ENCODE data around the gene NANP.
A peak's percentile ranks its signal among the peaks of the same experiment; 100 is the strongest.
"Not testable (repeated sequence)": the region's sequence is repeated elsewhere in the genome, so short reads cannot be mapped to it uniquely, and the experiment has no call there.

NANP gene

DNA sequence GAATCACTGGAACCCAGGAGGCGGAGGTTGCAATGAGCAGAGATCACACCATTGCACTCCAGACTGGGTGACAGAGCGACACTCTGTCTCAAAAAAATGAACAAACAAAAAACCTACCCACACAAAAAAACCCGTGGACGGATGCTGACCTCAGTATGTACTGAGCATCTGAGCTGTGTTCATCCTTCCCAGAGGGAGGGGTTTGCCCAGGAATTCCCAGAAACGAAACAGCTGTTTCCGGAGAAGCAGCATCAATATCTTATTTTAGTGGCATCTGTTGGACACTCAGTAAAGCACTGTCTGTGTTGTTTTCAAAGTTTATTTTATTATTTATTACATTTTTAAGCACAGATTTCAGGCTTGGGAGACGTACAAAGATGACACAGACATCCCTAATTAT lies 18.7 kb downstream of the NANP start:
- no peak for ATAC-seq

DNA sequence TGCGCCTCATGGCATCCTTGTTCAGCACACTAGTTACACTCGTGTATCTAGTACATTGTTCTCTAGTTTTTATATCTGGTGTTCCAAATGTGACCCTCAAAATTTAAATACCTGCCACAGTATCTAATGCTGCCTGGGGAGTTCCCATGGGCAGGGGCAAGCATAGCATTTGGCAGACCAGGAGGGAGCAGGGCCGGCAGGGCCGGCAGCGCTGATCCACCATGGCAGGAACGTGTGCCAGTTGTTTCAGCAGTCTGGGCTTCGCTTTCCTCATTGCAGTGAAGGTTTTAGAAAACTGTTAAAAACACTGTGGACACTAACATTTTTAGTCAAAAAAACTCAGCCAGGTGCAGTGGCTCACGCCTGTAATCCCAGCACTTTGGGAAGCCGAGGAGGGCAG lies 19.2 kb downstream of the NANP start:
- no peak for ATAC-seq

DNA sequence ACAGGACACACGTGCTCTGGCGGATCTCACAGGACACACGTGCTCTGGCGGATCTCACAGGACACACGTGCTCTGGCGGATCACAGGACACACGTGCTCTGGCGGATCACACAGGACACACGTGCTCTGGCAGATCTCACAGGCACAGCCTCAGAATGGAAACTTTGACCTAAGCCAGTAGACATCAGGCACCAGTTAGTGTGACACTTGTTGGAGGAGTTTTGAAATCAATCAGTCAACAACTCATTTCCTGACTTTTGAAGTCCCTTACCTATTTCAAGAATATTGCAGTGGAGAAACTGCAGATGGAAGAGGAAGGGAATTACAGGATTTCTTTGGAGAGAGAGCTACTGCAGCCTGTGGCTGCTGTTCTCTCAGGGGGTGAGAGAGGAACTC lies 20.9 kb downstream of the NANP start:
- peak; percentile 44 to 78 for ATAC-seq

DNA sequence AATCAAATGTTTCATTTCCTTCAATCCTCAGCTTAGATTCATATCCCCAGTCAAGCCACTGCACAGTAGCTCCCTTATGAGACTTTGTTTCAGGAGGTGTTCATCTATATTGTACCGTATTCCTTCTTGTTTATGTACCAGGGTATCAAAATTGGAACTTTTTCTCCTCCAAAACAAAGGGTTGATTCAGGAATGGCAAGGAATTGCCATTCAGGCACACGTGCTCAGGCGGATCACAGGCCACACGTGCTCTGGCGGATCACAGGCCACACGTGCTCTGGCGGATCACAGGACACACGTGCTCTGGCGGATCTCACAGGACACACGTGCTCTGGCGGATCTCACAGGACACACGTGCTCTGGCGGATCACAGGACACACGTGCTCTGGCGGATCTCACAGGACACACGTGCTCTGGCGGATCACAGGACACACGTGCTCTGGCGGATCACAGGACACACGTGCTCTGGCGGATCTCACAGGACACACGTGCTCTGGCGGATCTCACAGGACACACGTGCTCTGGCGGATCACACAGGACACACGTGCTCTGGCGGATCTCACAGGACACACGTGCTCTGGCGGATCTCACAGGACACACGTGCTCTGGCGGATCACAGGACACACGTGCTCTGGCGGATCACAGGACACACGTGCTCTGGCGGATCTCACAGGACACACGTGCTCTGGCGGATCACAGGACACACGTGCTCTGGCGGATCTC lies 21.5 kb downstream of the NANP start:
- ATAC-seq: not testable (repeated sequence)

DNA sequence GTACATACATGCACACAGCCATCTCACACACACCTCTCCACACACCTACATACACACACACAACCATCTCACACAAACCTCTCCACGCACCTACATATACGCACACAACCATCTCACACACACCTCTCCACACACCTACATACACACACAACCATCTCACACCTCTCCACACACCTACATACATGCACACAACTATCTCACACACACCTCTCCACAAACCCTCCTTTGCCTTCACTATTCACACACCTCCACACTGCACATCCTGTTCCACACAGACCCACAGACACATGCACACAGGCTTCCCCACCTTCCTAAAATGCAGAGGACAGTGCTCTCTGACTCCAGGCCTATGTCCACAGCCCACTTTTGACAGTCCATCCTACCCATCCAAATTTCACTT lies 22.2 kb downstream of the NANP start:
- no peak for ATAC-seq

DNA sequence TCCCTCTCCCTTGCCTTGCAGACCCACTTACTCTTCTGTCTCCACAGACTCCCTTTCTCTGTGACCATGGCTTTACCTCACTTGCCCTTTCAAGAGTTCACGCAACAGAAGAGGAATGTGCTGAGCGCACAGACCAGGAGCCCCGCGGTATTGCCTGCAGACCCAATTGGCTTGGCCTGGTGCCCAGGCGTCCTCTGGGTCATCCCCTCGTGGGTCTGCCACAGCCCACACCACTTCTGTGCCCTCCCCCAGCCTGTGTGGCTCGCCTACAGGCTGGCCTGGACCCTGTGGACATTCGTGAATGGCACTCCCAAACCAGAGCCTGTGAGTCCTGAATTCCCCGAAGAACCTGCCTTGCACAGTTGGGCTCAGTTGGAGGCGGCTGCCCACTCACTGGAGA lies 23.2 kb downstream of the NANP start:
- no peak for ATAC-seq

DNA sequence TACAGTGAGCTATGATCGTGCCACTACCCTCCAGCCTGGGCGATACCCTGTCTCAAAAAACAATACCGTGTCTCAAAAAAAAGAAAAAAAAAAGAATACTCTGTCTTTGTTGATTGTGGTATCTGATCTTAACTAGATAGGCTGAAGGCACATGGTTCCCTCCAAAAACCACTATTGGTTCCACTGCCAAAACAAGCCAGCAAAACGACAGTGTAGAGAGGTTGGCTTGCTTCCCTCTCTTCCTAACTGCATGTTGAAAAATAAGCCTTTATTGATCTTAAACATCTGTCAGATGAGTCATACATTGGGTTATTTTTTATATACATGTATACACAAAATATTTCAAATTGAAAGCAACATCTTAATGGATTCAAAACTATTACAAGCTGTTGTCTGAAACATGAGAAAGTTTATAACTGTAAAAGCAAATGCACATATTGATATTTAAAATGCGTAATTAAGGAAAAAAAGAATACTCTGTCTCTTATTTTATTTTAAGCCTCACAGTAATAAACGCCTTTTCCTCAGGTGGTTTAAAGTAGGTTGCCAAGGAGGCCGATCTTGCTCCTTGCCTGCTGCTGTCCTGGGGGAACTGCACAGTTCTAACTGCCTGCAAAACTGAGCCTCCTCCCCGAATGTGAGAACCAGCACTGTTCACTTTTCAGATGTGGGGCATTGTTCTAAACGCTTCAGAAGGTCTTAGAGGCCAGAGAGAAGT lies 31.5 kb downstream of the NANP start:
- no peak for ATAC-seq

DNA sequence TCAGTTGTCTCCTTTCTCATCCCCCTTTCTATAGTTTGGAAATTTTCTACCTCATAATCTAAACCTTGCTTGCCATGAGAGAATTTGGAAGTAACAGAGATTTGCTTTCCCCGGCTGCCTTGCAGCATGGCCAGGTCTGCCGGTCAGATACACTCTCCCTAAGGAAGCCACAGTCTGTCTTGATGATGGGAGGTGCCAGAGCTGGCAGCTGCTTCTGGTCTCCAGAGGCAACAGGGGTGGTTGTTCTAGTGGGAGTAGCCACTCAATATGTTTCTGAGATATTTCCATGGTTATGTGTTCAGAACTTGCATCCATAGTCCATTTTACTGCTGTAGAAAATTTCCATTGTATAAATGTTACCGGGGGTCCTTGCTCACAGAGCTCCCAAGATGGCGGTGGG lies 33.0 kb downstream of the NANP start:
- not testable (repeated sequence) for ATAC-seq

DNA sequence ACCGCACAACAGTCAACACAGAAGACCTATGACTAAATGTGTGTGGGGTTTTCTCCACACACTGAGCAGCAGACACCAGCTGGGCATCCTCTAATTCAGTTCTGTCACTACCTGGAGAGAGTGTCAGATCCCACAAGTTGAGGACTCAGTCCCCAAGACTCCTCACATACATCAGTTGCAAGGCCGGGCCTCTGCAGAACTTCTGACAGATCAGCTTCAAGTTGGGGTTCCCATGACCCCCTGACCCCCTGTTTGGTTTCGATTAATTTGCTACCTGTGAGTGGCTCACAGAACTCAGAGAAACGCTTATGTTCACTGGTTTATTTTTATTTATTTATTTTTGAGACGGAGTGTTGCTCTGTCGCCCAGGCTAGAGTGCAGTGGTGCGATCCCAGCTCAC lies 35.3 kb downstream of the NANP start:
- ATAC-seq: no peak

DNA sequence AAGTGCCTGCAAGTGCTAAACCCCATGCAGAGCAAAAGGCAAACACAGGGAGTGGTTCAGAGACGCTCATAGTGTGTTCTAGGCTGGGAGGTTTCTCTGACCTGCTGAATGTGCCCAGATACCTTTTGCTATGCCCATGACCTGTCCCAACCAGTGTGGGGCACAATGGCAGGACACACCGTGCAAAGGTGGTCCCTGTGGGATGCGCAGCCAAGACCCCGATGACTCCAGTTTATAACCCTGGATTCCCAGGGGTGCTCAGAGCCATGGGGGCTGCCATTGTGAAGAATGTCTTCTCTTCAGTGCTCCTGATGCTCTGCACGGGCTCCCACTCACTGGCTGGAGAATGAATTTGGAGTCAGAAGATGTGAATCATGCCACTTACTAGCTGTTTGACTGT lies 36.3 kb downstream of the NANP start:
- ATAC-seq: no peak

DNA sequence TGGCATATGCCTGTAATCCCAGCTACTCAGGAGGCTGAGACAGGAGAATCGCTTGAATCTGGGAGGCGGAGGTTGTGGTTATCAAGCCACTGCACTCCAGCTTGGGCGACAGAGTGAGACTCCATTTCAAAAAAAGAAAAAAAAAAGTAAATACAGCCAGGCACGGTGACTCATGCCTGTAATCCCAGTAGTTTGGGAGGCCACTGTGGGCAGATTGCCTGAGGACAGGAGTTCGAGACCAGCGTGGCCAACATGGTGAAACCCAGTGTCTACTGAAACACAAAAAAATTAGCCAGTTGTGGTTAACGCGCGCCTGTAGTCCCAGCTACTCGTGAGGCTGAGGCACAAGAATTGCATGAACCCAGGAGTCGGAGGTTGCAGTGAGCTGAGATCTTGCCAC lies 36.9 kb downstream of the NANP start:
- ATAC-seq: no peak

DNA sequence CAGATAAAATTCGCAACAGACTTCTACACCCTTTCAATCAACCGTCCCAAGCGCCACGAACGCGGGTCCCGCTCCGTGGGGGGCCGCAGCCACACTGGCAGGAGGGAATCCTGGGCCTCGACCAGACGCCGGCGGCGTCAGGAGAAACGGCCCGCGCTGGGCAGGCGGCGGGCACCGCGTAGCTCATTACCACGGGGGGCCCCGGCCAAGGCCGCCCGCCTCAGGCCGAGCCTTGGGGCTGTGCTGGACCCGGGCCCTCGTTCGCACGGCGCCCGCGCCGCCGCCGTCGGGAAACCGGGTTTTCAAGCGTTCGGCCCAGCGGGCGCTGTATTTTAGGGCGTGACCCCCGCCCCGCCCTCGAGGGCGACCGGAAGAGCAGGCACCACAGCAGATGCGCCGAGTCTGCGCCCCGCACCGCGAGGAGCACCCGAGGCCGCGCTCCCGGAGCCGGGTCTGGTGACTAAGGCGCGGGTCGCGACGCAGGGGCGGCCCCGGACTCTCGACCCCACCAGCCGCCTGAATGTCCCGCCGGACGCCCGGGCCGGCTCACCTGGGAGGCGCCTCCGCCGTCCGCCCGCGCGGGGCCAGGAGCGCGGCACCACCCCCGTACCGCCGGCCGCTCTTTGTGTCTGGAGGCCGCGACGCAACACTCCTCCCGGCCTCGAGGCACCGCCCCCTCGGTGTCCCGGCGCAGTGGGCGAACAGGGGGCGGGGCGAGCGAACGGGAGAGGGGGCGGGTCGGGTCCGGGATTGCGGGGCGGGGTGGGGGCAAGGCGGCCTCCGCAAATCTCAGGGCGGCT lies 38.7 kb downstream of the NANP start, which contains the start of gene NINL:
Gene NINL, minus strand, starts transcription at position 627 of the 800 bp plus-strand sequence. CDS start 58,944 bp downstream, outside the sequence.
- ATAC-seq: peak; percentile 71 to 75

DNA sequence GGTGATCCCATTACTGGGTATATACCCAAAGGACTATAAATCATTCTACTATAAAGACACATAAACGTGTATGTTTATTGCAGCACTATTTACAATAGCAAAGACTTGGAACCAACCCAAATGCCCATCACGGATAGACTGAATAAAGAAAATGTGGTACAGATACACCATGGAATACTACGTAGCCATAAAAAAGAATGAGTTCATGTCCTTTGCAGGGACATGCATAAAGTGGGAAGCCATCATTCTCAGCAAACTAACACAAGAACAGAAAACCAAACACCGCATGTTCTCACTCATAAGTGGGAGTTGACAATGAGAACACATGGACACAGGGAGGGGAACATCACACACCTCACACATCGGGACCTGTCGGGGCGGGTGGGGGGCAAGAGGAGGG lies 40.2 kb downstream of the NANP start:
- ATAC-seq: not testable (repeated sequence)

DNA sequence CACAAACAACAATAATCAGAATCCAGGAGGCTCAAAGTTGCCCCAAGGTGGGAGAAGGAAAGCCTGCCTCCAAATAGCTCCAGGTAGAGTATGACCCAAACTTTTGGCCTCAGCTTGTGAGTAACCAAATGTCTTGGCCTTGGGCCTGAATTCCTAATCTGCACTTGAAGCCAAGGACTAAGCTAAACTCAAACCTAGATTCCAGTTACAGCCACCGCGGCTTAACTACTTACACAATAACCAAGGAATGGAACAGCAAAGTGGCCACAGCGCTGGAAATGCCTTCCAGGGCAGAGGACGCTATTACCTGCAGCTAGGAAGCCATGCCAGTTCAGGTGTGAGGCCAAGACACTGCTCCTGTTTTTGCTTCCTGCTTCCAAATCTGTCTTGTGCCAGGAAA lies 43.1 kb downstream of the NANP start:
- ATAC-seq: no peak

DNA sequence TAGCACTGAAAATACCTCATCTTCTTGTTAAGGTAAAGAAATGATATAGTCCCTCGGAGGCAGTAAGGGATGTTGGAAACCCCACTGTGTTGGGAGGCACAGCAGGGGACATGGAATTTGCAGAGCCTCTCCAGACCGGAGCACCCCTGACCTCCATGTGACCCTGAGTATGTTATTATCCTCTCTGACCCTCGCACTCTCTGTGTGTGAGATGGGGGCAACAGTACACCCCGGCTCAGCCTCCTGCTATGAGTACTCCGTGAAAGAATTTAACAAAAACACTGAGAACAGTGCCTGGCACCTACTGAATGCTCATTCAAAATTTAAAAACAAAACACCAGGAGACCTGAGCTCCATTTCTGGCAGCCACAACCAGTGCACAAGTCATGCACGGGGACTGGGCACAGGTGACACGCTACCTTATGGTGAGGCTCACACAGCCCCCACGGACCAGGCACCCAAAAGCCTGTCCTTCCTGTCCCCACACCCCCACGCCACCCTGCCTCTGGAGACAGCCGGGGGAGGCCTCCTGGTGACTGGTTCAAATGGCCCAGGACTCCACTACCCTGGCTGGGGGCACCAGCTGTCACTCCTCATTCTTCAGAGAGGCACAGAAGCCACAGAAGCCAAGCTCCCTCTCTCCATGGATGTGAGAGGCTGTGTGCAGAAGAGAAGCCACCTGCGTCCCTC lies 44.6 kb downstream of the NANP start:
- no peak for ATAC-seq

DNA sequence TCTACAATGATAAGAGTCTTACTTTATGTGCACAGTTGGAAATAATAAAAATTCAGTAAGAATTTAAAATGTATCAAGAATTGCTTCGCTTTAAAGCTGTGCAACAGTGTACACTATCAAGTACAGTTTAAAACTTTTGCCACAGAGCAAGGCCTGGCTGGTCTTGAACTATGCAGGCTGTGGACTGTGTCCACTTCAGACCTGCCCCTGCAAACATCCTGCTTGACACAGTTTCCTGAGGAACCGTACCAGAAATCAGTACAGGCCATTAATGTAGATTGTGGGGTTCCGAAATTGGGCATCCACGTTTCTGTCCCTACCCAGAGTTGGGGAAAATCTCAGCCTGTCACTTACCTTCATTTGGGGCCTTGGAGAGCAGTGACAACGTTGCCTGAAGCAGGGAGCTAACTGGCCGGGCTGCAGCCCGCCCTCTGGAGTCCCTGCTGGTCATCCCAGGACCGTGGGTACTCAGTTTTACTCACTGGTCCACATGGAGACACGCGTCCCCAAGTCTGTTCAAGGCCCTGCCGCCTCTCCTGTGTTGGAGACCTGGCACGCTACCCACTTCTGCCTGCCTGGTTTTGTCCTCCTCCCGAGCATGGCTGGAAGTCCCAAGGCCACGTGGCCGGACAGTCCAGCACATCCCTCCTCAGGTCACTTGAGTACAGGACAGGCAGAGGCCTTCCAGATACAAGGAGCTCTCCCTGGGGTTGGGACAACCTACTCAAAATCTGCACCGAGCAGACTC lies 46.9 kb downstream of the NANP start:
- no peak for ATAC-seq

DNA sequence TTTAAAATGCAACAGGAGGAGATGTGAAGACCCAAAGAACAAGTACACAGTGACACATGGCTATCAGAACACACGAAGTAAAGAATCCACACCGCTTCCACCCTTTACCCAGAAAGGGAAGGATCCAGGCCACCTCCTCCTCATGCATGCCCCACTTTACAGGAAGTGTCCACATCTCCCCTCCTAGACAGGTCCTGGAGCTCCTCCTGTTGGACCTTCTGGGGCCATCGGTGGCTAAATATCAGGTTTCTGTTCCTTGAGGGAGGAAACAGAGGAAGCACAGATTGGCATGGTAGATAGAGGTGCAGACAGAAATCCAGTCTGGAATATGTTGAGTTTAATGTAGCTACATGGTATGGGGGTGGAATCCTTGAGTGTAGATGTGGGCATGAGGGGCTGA lies 49.4 kb downstream of the NANP start:
- no peak for ATAC-seq

DNA sequence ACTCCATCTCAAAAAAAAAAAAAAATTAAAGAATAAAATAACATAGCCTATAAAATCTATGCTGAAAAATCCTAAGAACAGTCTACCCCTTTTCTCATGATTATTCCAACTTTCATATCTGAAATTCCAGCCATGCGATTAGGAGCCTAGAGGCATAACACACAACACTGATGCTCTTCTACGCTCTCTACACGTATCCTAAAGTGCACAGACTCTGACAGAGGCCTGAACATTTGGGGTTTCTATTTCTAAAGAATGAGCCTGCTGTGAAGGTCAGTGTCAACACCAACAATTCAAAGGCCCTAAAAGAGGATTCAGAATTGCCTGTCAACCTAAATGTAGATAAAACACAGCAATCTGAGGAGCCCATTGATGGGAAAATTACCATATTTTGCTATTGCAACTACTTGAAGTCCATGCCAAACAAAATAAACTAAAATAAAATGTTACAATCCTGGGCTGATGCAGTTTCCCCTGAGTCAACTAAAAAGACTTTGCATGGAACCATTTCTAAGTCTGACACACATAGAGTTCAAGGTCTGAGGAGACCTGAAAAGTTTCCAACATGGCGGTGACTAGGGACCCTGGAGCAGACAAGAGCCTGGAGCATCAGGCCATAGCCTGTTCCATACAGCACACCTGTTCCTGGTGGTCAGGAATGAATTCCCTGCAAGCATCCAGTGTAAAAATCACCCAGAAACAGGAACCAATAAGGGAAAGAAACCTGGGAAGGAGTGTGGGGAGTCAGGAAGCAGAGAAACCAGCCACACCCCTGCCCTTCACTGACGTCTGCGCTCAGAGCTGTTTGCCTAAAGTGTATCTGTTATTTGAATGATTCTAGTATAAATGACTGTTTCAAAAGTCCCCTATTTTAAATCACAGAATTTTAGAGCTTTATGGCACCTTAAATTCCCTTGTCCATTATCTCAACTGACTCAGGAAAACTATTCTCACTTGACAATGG lies 50.2 kb downstream of the NANP start:
- no peak for ATAC-seq

DNA sequence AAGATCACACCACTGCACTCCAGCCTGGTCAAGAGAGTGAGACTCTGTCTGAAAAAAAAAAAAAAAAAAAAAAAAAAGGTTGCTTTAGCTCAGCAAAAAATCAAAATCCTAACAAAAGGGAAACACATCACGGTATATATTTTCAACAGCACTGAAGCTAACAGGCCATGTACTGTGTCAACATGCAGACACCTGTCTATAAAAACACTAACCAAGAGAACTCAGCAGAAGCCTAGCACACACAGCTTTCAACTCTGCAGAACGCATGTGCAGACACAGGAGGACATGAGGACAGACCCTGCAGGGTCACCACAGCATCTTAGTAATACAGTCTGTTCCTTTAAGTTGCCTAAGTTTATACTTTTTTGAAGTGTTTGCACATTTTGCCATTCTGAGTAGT lies 52.0 kb downstream of the NANP start:
- ATAC-seq: no peak

DNA sequence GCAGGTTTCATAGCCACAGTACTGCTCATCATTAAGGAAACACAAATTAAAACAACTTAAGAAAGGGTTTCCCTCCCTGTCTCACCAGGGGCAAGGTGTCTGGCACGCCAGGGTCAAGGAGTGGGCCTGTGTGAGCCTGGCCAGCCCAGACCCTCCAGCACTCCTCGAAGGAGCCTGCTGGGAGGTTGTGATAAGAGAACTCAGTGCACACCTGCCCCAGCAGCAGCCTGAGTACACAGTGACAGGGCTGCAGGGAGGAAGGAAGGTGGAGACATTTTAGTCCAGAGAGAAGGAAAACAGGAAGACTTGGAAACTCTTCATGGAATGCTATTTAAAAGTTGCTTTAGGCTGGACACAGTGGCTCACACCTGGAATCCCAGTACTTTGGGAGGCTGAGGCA lies 52.6 kb downstream of the NANP start:
- no peak for ATAC-seq

DNA sequence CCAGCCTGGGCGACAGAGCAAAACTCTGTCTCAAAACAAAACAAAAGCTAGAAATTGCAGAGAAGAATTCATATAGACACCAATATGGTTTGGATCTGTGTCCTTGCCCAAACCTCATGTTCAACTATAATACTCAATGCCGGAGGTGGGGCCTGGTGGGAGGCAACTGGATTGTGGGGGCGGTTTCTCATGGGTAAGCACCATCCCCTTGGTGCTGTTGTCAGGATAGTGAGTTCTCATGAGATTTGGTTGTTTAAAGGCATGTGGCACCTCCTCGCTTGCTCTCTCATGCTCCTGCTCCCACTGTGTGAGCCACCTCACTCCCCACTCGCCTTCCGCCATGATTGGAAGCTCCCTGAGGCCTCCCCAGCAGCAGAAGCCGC lies 53.7 kb downstream of the NANP start:
- ATAC-seq: no peak
